ENCODE results near the gene MYH1.

MYH1 gene

GRCh38 chr17:10469459-10469858, 48.9 kb downstream of the MYH1 start, which contains the start of gene MYH4:
Gene MYH4, minus strand, starts transcription at chr17:10469559. Its CDS starts 2,814 bp downstream, at chr17:10466745.
- Histone ChIP-seq H3F3A (ENCODE audit: low read depth) (no peaks in the 10 kb centered on the region), H3K4me3 (ENCODE audit: low read length, poor library complexity, severe bottlenecking) (no peak within 1 kb of the TSS), H2AFZ (ENCODE audit: low read length) (no peak within 1 kb of the TSS), H3K9me2 (replicated peaks; ENCODE audit: low read depth, low read length) (no peaks in the 10 kb centered on the region), H3K36me3 (ENCODE audit: insufficient read depth, low read length) (no peaks in the 10 kb centered on the region), H3K9ac (ENCODE audit: low read depth, low read length, poor library complexity, severe bottlenecking) (no peak within 1 kb of the TSS), H3K27me3 (ENCODE audit: insufficient read depth, low read length, poor library complexity, severe bottlenecking) (no peaks in the 10 kb centered on the region), H3K9me3 (ENCODE audit: insufficient read depth, low read depth, low read length) (no peaks in the 10 kb centered on the region), H3K4me2 (ENCODE audit: low read depth, low read length, poor library complexity, severe bottlenecking) (no peak within 1 kb of the TSS), H3K79me2 (ENCODE audit: insufficient read depth, low read length) (no peaks in the 10 kb centered on the region), H3K4me1 (ENCODE audit: insufficient read depth, low read length, poor library complexity, severe bottlenecking) (no peaks in the 10 kb centered on the region), H4K20me1 (ENCODE audit: insufficient read depth, low read length, poor library complexity, severe bottlenecking) (no peaks in the 10 kb centered on the region)
- no peak for TF ChIP-seq EZH2phosphoT487 (IDR thresholded peaks at IDR 0.05; ENCODE audit: borderline replicate concordance)
- no peak for TF ChIP-seq CTCF (conservative IDR thresholded peaks at IDR 0.05; ENCODE audit: low read length)

GRCh38 chr17:10463402-10463801, 54.9 kb downstream of the MYH1 start:
- H3K4me1 ChIP-seq (ENCODE audit: insufficient read depth, low read length, poor library complexity, severe bottlenecking) = no peaks in the 10 kb centered on the region
- no peaks in the 10 kb centered on the region for H3K27me3 ChIP-seq (ENCODE audit: insufficient read depth, low read length, poor library complexity, severe bottlenecking)
- no peak overlapping the region for H2AFZ ChIP-seq (ENCODE audit: low read length)
- no peak overlapping the region for H3K4me2 ChIP-seq (ENCODE audit: low read depth, low read length, poor library complexity, severe bottlenecking)
- H4K20me1 ChIP-seq (ENCODE audit: insufficient read depth, low read length, poor library complexity, severe bottlenecking) = no peaks in the 10 kb centered on the region
- no peaks in the 10 kb centered on the region for H3K79me2 ChIP-seq (ENCODE audit: insufficient read depth, low read length)
- H3K36me3 ChIP-seq (ENCODE audit: insufficient read depth, low read length) = no peaks in the 10 kb centered on the region
- H3K4me3 ChIP-seq (ENCODE audit: low read length, poor library complexity, severe bottlenecking) = no peak overlapping the region
- H3K9me3 ChIP-seq (ENCODE audit: insufficient read depth, low read depth, low read length) = no peaks in the 10 kb centered on the region
- no peaks in the 10 kb centered on the region for H3K9me2 ChIP-seq (replicated peaks; ENCODE audit: low read depth, low read length)
- H3K9ac ChIP-seq (ENCODE audit: low read depth, low read length, poor library complexity, severe bottlenecking) = no peak overlapping the region
- no peaks in the 10 kb centered on the region for H3F3A ChIP-seq (ENCODE audit: low read depth)
- TF ChIP-seq EZH2phosphoT487 (IDR thresholded peaks at IDR 0.05; ENCODE audit: borderline replicate concordance) = no peak
- no peak; the same call in 1 of the 2 replicates for TF ChIP-seq CTCF (conservative IDR thresholded peaks at IDR 0.05; ENCODE audit: low read length)

- Histone ChIP-seq H3F3A (ENCODE audit: low read depth) (no peaks in the 10 kb centered on the region), H3K36me3 (ENCODE audit: insufficient read depth, low read length) (no peaks in the 10 kb centered on the region), H3K4me2 (ENCODE audit: low read depth, low read length, poor library complexity, severe bottlenecking) (no peak overlapping the region), H3K9me3 (ENCODE audit: insufficient read depth, low read depth, low read length) (no peaks in the 10 kb centered on the region), H4K20me1 (ENCODE audit: insufficient read depth, low read length, poor library complexity, severe bottlenecking) (no peaks in the 10 kb centered on the region), H2AFZ (ENCODE audit: low read length) (no peak overlapping the region), H3K27me3 (ENCODE audit: insufficient read depth, low read length, poor library complexity, severe bottlenecking) (no peaks in the 10 kb centered on the region), H3K4me3 (ENCODE audit: low read length, poor library complexity, severe bottlenecking) (no peak overlapping the region), H3K9ac (ENCODE audit: low read depth, low read length, poor library complexity, severe bottlenecking) (no peak overlapping the region), H3K4me1 (ENCODE audit: insufficient read depth, low read length, poor library complexity, severe bottlenecking) (no peaks in the 10 kb centered on the region), H3K79me2 (ENCODE audit: insufficient read depth, low read length) (no peaks in the 10 kb centered on the region), H3K9me2 (replicated peaks; ENCODE audit: low read depth, low read length) (no peaks in the 10 kb centered on the region)
- TF ChIP-seq EZH2phosphoT487 (IDR thresholded peaks at IDR 0.05; ENCODE audit: borderline replicate concordance) (no peak), CTCF (conservative IDR thresholded peaks at IDR 0.05; ENCODE audit: low read length) (no peak)
These were observed 58.3 kb downstream of the MYH1 start for GRCh38 chr17:10460062-10460461.

Measured in Loucy (cell line).